ENCODE results near the gene ENO2.

ENO2 gene

GRCh38 chr12:6937481-6938352 lies 23.3 kb downstream of the ENO2 start:
- Histone ChIP-seq H4K20me1 (ENCODE audit: insufficient read depth, low read length) (no peaks in the 10 kb centered on the region), H3K4me1 (ENCODE audit: low read length) (peaks cover 14% of the 10 kb centered on the region), H3K27me3 (ENCODE audit: low read depth, low read length) (no peaks in the 10 kb centered on the region), H3K9ac (ENCODE audit: low read length) (peak overlapping the region; percentile 96), H3K79me2 (ENCODE audit: low read length) (peaks cover 24% of the 10 kb centered on the region), H3K36me3 (replicated peaks; ENCODE audit: low read depth, low read length) (peaks cover 13% of the 10 kb centered on the region), H3K9me3 (ENCODE audit: insufficient read depth, low read length) (no peaks in the 10 kb centered on the region), H2AFZ (ENCODE audit: low read depth, low read length) (no peak overlapping the region), H3K4me2 (ENCODE audit: low read length) (peak overlapping the region; percentile 92), H3K4me3 (ENCODE audit: low read length) (peak overlapping the region; percentile 92), H3K27ac (ENCODE audit: low read length) (peak overlapping the region; percentile 75)
- no peak for TF ChIP-seq EZH2phosphoT487 (IDR thresholded peaks at IDR 0.05; ENCODE audit: low read depth)
- TF ChIP-seq CTCF (IDR thresholded peaks at IDR 0.05; ENCODE audit: low read depth, low read length): peak; percentile 85

DNA sequence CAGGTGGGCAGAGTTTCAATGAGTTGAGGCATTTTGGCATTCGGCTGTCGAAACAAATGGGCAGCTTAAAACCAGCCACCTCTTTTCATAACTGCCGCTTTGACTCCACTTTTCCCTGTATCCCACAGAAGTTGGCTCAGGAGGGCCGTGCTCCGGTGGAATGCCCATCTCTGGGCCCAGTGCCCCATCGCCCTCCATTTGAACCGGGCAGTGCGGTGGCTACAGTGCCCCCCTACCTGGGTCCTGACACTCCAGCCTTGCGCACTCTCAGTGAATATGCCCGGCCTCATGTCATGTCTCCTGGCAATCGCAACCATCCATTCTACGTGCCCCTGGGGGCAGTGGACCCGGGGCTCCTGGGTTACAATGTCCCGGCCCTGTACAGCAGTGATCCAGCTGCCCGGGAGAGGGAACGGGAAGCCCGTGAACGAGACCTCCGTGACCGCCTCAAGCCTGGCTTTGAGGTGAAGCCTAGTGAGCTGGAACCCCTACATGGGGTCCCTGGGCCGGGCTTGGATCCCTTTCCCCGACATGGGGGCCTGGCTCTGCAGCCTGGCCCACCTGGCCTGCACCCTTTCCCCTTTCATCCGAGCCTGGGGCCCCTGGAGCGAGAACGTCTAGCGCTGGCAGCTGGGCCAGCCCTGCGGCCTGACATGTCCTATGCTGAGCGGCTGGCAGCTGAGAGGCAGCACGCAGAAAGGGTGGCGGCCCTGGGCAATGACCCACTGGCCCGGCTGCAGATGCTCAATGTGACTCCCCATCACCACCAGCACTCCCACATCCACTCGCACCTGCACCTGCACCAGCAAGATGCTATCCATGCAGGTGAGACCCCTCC lies 24.2 kb downstream of the ENO2 start:
- no peaks in the 10 kb centered on the region for H3K9me3 ChIP-seq (ENCODE audit: insufficient read depth, low read length)
- H3K4me2 ChIP-seq (ENCODE audit: low read length): peak overlapping the region; percentile 73
- peak overlapping the region; percentile 53 for H3K9ac ChIP-seq (ENCODE audit: low read length)
- no peaks in the 10 kb centered on the region for H3K27me3 ChIP-seq (ENCODE audit: low read depth, low read length)
- H3K79me2 ChIP-seq (ENCODE audit: low read length): peaks cover 22% of the 10 kb centered on the region
- peak overlapping the region; percentile 92 for H3K4me3 ChIP-seq (ENCODE audit: low read length)
- peaks cover 13% of the 10 kb centered on the region for H3K36me3 ChIP-seq (replicated peaks; ENCODE audit: low read depth, low read length)
- H3K4me1 ChIP-seq (ENCODE audit: low read length): peaks cover 19% of the 10 kb centered on the region
- TF ChIP-seq CTCF (IDR thresholded peaks at IDR 0.05; ENCODE audit: low read depth, low read length) (no peak), EZH2phosphoT487 (IDR thresholded peaks at IDR 0.05; ENCODE audit: low read depth) (no peak)
- H3K27ac ChIP-seq (ENCODE audit: low read length): peak overlapping the region; percentile 15; the same call in 1 of the 2 replicates
- no peaks in the 10 kb centered on the region for H4K20me1 ChIP-seq (ENCODE audit: insufficient read depth, low read length)
- no peak overlapping the region for H2AFZ ChIP-seq (ENCODE audit: low read depth, low read length)

DNA sequence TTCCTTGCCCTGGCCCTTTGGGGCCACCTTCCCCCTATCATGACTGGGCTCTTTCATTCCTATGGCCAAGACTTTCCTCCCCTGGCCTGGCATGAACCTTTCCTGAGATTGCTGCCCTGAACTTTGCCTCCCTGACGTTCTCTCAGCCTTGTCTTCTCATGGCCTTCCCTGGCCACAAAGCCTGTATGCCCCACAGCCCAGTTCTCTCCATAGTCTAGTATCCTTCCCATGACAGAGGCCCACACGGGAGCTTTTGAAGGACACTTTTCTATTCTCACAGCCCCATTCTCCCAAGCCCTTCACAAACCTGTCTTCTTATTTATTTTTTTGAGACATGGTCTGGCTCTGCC lies 24.8 kb downstream of the ENO2 start:
- no peaks in the 10 kb centered on the region for H4K20me1 ChIP-seq (ENCODE audit: insufficient read depth, low read length)
- H3K4me3 ChIP-seq (ENCODE audit: low read length): no peak overlapping the region
- TF ChIP-seq EZH2phosphoT487 (IDR thresholded peaks at IDR 0.05; ENCODE audit: low read depth) (no peak), CTCF (IDR thresholded peaks at IDR 0.05; ENCODE audit: low read depth, low read length) (no peak)
- no peak overlapping the region for H3K27ac ChIP-seq (ENCODE audit: low read length)
- H3K4me2 ChIP-seq (ENCODE audit: low read length): no peak overlapping the region
- H3K9ac ChIP-seq (ENCODE audit: low read length): no peak overlapping the region
- H3K79me2 ChIP-seq (ENCODE audit: low read length): peaks cover 22% of the 10 kb centered on the region
- H3K27me3 ChIP-seq (ENCODE audit: low read depth, low read length): no peaks in the 10 kb centered on the region
- H3K9me3 ChIP-seq (ENCODE audit: insufficient read depth, low read length): no peaks in the 10 kb centered on the region
- H2AFZ ChIP-seq (ENCODE audit: low read depth, low read length): no peak overlapping the region
- peaks cover 20% of the 10 kb centered on the region for H3K4me1 ChIP-seq (ENCODE audit: low read length)
- H3K36me3 ChIP-seq (replicated peaks; ENCODE audit: low read depth, low read length): peaks cover 7% of the 10 kb centered on the region

DNA sequence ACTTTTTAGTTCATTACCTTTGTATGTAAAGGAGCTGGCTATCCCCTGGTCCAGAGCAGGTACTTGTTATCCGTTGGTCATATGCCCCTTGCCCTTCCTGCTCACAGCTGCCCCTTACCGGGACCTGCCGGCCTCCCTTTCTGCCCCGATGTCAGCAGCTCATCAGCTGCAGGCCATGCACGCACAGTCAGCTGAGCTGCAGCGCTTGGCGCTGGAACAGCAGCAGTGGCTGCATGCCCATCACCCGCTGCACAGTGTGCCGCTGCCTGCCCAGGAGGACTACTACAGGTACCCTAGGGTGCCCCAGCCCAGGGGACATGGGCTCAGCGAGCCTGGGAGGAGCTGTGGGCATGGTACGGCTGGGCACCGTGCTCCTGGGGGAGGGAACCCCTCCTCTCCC lies 26.9 kb downstream of the ENO2 start:
- no peaks in the 10 kb centered on the region for H3K36me3 ChIP-seq (replicated peaks; ENCODE audit: low read depth, low read length)

More for the DNA sequence above, 26.9 kb downstream of the ENO2 start:
- Histone ChIP-seq H3K4me2 (ENCODE audit: low read length) (no peak overlapping the region), H3K4me3 (ENCODE audit: low read length) (no peak overlapping the region), H3K9me3 (ENCODE audit: insufficient read depth, low read length) (no peaks in the 10 kb centered on the region), H3K4me1 (ENCODE audit: low read length) (peaks cover 33% of the 10 kb centered on the region), H3K27me3 (ENCODE audit: low read depth, low read length) (no peaks in the 10 kb centered on the region), H3K27ac (ENCODE audit: low read length) (no peak overlapping the region), H3K9ac (ENCODE audit: low read length) (no peak overlapping the region), H2AFZ (ENCODE audit: low read depth, low read length) (no peak overlapping the region), H4K20me1 (ENCODE audit: insufficient read depth, low read length) (no peaks in the 10 kb centered on the region), H3K79me2 (ENCODE audit: low read length) (peaks cover 14% of the 10 kb centered on the region)
- TF ChIP-seq EZH2phosphoT487 (IDR thresholded peaks at IDR 0.05; ENCODE audit: low read depth) (no peak), CTCF (IDR thresholded peaks at IDR 0.05; ENCODE audit: low read depth, low read length) (no peak)

All from OCI-LY3 (cell line).